Activated T-helper 1 cell treated with anti-CD3 and anti-CD28 coated beads, Interleukin-12 subunit alpha, Interleukin-12 subunit beta, Interleukin-2, Interleukin-4 antibody, amounts not matched to agents 30 ng/mL and 10 ng/mL and 1 ng/mL, durations not matched to agents 14 hours and 24 hours and 36 hours (primary cell): Measurements from ENCODE around the gene RBBP7. TPM values are rescaled to one million over a fixed set of nuclear protein-coding genes. Genes with fewer than 3 reads are reported as not detected.

Source experiments
- DNase-seq: peaks from one replicate; pipeline ENCODE4 v3.0.0; 2021; ENCODE audit warnings: low spot score
- H3K27ac Mint-ChIP-seq: one replicate; pipeline ENCODE4 v1.8.0; 2021; ENCODE audit warnings: mild to moderate bottlenecking, mixed read lengths
- H3K27me3 Mint-ChIP-seq: one replicate; pipeline ENCODE4 v1.8.0; 2022; ENCODE audit warnings: mild to moderate bottlenecking, moderate library complexity, mixed read lengths; ENCODE audit not compliant: insufficient read depth
- H3K36me3 Mint-ChIP-seq: one replicate; pipeline ENCODE4 v1.8.0; 2021; ENCODE audit warnings: low read depth, mixed read lengths
- H3K4me1 Mint-ChIP-seq: one replicate; pipeline ENCODE4 v1.8.0; 2021; ENCODE audit warnings: low read depth, mixed read lengths
- H3K4me3 Mint-ChIP-seq: one replicate; pipeline ENCODE4 v1.8.0; 2021; ENCODE audit warnings: mild to moderate bottlenecking, moderate library complexity, mixed read lengths
- H3K9me3 Mint-ChIP-seq: one replicate; pipeline ENCODE4 v1.8.0; 2021; ENCODE audit warnings: mixed read lengths
- intact Hi-C: fragments of 100-400 bp; cut with micrococcal nuclease; formaldehyde crosslinking; loops from one replicate; pipeline ENCODE4 v1.15.1; 2024
- total RNA-seq: library from RNA; stranded (reverse); gene quantifications from 2 replicates; pipeline ENCODE4 v1.2.3, GENCODE V29; 2022

The RBBP7 gene
- total RNA-seq, 1 donor from 2014 or later = 127 TPM

DNA sequence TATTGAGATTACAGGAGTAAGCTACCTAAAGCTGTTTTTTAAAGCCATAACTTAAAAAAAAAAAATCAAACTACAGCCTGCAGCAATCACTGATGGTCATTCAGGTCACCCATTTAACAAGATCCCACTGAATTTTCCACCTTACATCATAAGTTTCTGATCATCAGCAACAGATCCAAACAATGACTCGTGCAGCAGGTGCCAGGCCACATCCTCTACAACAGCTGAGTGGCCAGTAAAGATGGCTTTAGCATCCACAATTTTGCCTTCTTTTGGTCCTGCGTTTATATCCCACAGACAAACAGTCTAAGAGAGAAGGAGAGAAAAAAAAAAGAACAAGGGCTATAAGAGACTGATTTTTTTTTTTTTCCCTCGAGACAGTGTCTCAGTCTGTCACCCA lies 16.6 kb downstream of the RBBP7 start:
- Mint-ChIP-seq H3K27me3 (no peaks in the 10 kb centered on the region), H3K27ac (no peak overlapping the region), H3K4me3 (no peak overlapping the region), H3K36me3 (peaks cover 36% of the 10 kb centered on the region), H3K4me1 (peaks cover 22% of the 10 kb centered on the region), H3K9me3 (no peaks in the 10 kb centered on the region)
- intact Hi-C loops = no loop called here
- DNase-seq = no peak

DNA sequence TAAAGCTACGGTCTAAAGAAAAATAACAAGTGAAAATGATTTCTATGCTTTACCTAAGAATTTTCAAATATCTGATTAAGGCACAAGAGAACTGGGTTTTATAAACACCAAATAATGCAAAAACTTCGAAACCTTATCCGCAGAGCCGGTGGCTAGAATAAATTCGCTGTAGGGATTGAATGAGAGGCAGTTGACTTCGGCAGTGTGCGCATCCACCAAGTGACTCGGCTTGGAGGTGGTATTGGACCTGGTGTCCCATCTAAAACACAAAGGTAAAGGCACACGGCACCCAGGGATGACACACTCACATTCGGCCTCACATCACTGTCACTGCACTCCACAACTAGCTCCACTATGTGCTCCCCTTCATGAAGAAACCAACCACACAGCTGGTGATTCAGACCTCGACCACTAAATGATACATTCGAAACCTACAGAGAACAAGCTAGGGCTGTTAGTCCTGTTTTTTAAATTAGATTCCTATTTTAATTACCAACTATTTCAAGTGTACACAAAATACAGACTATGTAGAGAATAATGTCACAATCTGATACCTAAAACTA lies 17.5 kb downstream of the RBBP7 start:
- Mint-ChIP-seq H3K36me3 (peaks cover 35% of the 10 kb centered on the region), H3K4me3 (no peak overlapping the region)

DNA sequence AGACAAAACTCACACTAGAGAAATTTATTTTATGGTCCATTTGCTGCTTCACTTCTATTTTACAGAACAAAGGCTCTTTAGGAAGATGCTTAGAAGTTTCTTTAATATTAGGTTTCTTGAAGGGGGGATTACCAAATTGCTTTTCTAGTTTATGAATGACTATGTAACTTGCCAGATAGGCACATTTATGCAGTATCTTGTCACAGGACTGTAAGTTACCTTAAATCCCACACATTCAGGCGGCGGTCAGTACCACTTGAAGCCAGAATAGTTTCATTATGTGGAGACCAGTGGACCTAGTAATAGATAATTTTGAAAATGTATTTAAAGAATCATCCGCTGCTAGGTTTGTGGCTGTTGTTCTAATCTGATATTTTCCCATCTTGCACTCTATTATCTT lies 18.3 kb downstream of the RBBP7 start:
- peaks cover 11% of the 10 kb centered on the region for H3K4me1 Mint-ChIP-seq
- no peaks in the 10 kb centered on the region for H3K27me3 Mint-ChIP-seq
- intact Hi-C loops = no loop called here
- no peak for DNase-seq
- peaks cover 28% of the 10 kb centered on the region for H3K36me3 Mint-ChIP-seq
- H3K9me3 Mint-ChIP-seq = no peaks in the 10 kb centered on the region
- H3K4me3 Mint-ChIP-seq = no peak overlapping the region
- peak overlapping the region; percentile 55 for H3K27ac Mint-ChIP-seq

More for the DNA sequence above, 17.5 kb downstream of the RBBP7 start:
- Mint-ChIP-seq H3K27ac (no peak overlapping the region), H3K27me3 (no peaks in the 10 kb centered on the region), H3K4me1 (peaks cover 14% of the 10 kb centered on the region), H3K9me3 (no peaks in the 10 kb centered on the region)
- no peak for DNase-seq
- intact Hi-C loops = no loop called here

DNA sequence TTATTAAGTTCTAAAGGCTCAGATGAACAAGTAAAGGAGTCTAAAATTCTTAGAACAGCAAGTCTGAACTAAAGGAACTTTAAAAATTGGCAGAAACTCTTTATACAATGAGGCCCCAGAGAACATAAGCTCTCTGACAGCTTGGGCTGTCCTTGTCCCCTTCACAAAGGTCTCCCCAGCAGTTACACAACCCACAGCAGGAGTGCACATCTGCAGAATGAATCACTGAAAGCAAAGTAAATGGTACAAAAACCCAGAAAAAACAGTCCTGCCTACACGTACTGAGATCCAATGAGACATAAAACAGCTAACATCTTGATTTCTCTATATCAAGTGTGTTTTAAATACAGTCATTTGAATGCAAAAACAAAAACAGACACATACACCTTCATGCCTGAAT lies 18.7 kb downstream of the RBBP7 start:
- Mint-ChIP-seq H3K27me3 (no peaks in the 10 kb centered on the region), H3K9me3 (no peaks in the 10 kb centered on the region), H3K27ac (peak overlapping the region; percentile 55), H3K4me3 (no peak overlapping the region), H3K4me1 (peaks cover 7% of the 10 kb centered on the region), H3K36me3 (peaks cover 25% of the 10 kb centered on the region)
- intact Hi-C loops = no loop called here
- DNase-seq = no peak

DNA sequence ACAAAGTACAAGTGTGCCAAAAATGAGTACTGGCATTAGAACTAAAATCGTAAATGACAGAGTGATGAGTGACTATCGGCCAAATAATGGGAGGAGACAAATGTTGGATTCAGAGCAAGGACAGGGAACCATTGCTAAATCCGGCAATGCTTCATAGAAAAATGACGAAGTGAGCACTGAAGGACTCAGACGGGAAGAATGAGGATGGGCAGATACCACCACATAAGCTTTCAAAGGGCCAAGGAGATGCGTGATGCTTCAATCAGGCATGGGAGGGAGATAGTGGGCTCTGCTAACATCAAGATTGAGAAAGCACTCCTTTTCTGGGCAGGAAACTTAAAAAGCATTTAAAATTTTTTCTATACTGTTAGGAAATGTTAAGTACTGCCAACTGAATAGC lies 21.6 kb downstream of the RBBP7 start:
- no peak for DNase-seq
- Mint-ChIP-seq H3K9me3 (no peaks in the 10 kb centered on the region), H3K4me3 (no peak overlapping the region), H3K4me1 (no peaks in the 10 kb centered on the region), H3K27ac (no peak overlapping the region), H3K36me3 (peaks cover 24% of the 10 kb centered on the region), H3K27me3 (no peaks in the 10 kb centered on the region)
- intact Hi-C loops = no loop called here

DNA sequence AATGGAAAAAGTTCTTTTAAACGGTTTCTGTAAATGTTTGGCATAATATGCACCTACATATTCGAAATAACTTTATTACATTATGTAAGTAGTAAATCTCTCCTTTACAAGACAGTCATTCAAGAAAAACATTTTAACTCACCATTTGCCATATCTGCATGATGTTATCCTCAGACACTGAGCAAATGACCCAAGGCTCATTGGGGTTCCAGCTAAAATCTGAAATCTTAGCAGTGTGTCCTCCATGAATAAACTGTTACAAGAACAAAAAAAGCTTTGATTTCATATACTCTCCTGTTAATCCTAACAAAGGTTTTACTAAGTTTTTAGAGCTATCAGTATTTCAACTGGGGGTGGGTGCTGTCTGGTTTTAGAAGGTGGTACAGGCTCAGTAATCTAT lies 24.5 kb downstream of the RBBP7 start:
- Mint-ChIP-seq H3K9me3 (no peaks in the 10 kb centered on the region), H3K27ac (no peak overlapping the region), H3K4me1 (no peaks in the 10 kb centered on the region), H3K4me3 (no peak overlapping the region), H3K36me3 (peaks cover 17% of the 10 kb centered on the region), H3K27me3 (no peaks in the 10 kb centered on the region)
- intact Hi-C loops = no loop called here
- DNase-seq = no peak

DNA sequence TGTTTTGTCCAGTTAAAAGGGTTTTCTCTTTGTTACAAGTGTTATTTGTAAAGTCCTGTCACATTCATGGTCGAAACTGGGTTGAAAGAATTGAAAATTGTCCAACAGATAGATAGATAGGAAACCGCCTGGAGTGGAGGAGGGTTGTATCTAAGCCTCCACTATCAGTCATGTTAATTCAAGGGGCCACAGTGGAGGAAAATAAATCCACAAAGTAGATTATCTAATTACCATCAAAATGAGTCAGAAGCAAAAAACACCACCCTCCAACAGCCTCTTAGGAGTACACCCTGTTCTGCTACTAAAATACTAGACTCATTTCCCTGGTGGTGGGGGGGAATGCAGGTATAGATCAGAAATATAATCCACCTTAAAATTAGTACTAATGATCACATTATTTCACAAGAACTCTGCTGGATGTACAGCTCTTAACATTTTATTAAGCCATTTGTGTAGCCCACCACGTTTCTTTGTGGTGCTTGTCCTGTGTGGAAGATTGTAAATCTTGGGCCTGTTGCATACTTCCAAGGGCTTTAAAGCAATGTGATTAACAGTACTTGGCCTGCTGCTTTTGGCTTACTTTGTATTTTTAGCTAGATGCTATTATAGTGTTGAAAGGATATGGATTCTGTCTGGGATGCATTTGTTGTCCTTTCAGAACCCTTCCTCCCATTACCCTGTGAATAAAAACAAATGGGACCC lies 26.8 kb downstream of the RBBP7 start:
- Mint-ChIP-seq H3K27me3 (no peaks in the 10 kb centered on the region), H3K4me1 (no peaks in the 10 kb centered on the region), H3K27ac (peak overlapping the region; percentile 7), H3K4me3 (no peak overlapping the region), H3K36me3 (peaks cover 20% of the 10 kb centered on the region), H3K9me3 (no peaks in the 10 kb centered on the region)
- intact Hi-C loops = no loop called here
- DNase-seq = no peak

DNA sequence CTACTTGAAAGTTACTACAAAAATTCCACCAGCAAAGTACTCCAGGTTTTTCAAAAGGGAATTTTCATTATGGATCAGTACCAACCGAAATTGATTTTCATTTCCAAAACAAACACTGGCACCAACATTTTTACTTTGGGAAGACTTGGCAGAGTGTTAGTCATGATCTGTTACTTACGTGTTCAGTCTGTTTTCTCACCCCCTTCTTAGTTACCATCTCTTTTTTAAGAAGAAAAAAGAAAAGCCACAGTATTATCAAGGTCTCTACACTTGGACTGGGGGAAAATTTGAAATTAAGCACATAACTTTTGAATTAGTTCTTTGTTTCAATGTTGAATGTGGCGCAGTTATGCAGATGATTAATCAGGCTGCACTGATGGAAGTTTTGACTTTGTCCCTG lies 27.5 kb downstream of the RBBP7 start:
- Mint-ChIP-seq H3K9me3 (no peaks in the 10 kb centered on the region), H3K27ac (peak overlapping the region; percentile 7), H3K27me3 (no peaks in the 10 kb centered on the region), H3K4me3 (no peak overlapping the region), H3K4me1 (no peaks in the 10 kb centered on the region), H3K36me3 (peaks cover 21% of the 10 kb centered on the region)
- DNase-seq = no peak
- intact Hi-C loops = no loop called here

DNA sequence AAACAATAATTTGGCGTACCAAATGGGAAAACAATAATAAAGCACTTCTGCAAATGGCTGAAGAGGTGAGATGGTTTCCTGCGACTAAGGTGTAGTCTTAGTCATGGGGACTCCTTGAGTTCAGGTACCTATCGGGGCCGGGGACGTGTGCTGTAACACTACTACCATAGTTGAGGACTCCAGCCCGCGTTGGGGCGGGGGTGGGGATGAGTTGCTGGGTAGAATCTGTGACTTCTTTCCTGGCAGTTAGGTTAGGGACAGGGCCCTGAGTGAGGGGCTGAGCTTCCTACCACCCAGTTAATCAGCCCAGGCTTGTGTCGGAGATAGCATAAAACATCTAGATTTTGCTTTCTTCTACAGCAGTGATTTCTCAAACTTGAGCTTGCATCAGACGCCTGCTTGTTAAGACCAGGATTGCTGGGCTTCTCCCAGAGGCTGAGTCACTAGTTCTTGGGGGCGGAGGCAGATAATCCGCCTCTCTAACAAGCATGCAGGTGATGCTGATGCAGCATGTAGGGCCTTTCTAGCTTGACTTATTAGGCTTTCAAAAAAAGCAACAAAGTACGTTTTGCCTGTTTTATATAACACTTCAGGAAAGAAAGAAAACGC lies 30.2 kb downstream of the RBBP7 start:
- no peak overlapping the region for H3K27ac Mint-ChIP-seq
- no peak for DNase-seq
- no peaks in the 10 kb centered on the region for H3K4me1 Mint-ChIP-seq
- no peaks in the 10 kb centered on the region for H3K9me3 Mint-ChIP-seq
- H3K36me3 Mint-ChIP-seq = peaks cover 20% of the 10 kb centered on the region
- no peak overlapping the region for H3K4me3 Mint-ChIP-seq
- intact Hi-C loops = no loop called here
- no peaks in the 10 kb centered on the region for H3K27me3 Mint-ChIP-seq

DNA sequence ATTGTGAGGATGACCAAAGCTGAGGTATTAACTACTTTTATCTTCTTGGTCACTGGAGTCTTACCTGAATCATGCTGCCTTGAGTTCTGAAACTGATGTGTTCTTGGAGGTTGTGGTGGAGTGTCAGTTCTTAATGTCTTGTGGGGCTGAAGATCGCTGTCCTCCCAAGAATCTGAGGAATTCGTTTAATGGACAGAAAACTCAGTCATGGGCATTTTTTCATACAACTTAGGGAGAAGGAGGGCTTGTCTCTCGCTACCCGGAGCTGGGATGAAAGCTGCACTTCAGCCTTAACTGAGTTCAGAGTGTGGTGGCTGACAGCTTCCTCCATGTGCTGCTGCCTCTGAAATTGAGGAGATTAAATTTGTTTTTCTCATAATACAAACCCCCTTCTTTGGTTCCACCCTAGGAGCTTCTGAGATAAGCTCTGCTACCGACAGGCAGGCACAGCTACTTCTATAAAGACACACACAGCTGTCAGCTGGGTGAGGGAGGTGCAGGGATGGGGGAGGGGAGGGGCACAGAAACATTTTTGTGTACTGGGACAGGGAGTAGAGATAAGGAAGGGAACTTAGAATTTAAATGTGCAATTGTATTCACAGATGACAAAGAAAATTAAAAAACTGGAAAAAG lies 30.8 kb downstream of the RBBP7 start:
- intact Hi-C loops = no loop called here
- H3K4me3 Mint-ChIP-seq = no peak overlapping the region
- H3K27me3 Mint-ChIP-seq = no peaks in the 10 kb centered on the region
- H3K27ac Mint-ChIP-seq = no peak overlapping the region
- peaks cover 18% of the 10 kb centered on the region for H3K36me3 Mint-ChIP-seq
- H3K4me1 Mint-ChIP-seq = no peaks in the 10 kb centered on the region
- DNase-seq = no peak
- H3K9me3 Mint-ChIP-seq = no peaks in the 10 kb centered on the region

DNA sequence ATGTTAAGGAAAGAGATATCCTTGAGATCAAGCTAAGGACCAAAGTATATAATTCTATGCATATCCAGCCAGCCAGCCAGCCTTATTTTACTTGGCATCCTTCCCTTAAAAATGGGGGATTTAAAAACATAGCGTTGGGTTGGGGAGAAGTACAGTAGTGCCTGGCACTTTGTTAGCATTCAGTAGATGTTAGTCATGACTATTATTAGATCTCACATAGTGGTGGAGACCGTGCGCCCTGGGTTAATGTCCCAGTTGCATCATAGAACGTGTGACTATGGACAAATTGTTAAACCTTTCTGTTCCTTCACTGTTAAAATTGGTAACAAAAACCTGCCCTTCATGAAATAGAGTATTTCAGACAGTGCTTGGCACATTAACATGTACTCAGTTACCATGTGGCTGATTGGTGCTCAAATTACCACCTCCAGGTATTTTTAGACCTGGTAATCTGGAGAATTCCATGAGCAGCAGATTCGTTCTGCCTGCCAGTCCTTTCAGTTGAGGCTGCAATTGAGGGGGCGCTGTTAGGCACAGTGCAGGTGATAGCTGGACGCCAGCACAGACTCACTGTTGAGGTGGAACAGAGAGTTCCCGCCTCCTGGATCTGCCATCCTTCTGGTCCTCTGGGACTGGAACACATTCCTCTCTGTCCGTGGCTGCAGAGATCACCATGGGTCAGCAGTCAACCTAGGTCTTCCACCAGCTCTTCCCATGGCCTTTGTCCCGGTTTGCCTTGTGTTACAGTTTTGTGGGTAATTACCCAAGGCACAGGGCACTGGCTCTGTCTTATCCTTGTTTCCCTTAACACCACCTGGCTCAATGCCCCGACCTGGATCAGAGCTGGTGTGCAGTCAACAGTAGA lies 31.7 kb downstream of the RBBP7 start:
- Mint-ChIP-seq H3K4me1 (no peaks in the 10 kb centered on the region), H3K4me3 (no peak overlapping the region), H3K27me3 (no peaks in the 10 kb centered on the region), H3K36me3 (peaks cover 16% of the 10 kb centered on the region), H3K27ac (no peak overlapping the region), H3K9me3 (no peaks in the 10 kb centered on the region)
- intact Hi-C loops = no loop called here
- DNase-seq = no peak

DNA sequence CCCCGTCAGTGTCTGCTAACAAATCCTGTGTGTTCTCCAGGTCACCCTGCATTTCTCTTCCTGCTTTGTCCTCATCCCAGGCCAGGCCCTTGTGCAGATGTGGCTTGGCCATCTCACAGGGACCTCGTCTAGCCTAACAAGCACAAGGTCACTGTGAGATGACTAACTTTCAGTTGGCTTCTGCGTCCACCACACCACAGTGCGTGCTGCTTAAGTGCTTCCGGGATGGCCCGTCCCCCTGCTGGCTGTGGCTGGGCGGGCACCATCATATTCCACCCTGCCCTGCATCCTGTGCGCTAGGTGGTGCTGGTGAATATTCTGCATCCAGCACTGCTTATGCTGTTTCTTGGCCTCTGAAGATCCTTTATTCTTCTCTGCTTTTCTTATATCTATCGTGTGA lies 33.8 kb downstream of the RBBP7 start:
- Mint-ChIP-seq H3K9me3 (no peaks in the 10 kb centered on the region), H3K27ac (peak overlapping the region; percentile 6), H3K27me3 (no peaks in the 10 kb centered on the region), H3K36me3 (peaks cover 15% of the 10 kb centered on the region), H3K4me3 (no peak overlapping the region), H3K4me1 (no peaks in the 10 kb centered on the region)
- no peak for DNase-seq
- intact Hi-C loops = no loop called here
